Measurements from ENCODE around the gene HDDC3.

HDDC3 gene

DNA sequence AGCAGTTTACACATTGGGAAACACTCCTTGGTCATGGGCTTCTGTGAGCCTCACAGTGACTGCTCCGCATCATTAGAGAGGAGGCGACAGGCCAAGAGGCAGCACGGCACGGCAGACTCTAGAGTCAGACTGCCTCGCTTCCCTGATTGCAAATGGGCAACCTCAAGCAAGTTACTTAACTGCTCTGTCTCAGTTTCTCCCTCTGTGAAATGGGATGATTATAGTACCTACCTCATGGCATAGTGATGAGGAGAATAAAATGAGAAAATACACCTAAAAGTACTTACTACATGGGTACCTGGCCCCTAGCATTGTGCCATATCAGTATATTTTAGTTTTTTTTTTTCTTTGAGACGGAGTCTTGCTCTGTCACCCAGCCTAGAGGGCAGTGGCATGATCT lies 18.3 kb upstream of the HDDC3 start:
- Histone ChIP-seq H3K4me3 (ENCODE audit: low read length, poor library complexity, severe bottlenecking) (no peak overlapping the region), H3K9ac (ENCODE audit: low read depth, low read length, poor library complexity, severe bottlenecking) (no peak overlapping the region), H3K4me2 (ENCODE audit: low read depth, low read length, poor library complexity, severe bottlenecking) (no peak overlapping the region), H3K27me3 (ENCODE audit: insufficient read depth, low read length, poor library complexity, severe bottlenecking) (no peaks in the 10 kb centered on the region), H3K9me3 (ENCODE audit: insufficient read depth, low read depth, low read length) (no peaks in the 10 kb centered on the region), H3K36me3 (ENCODE audit: insufficient read depth, low read length) (peaks cover 58% of the 10 kb centered on the region; the same call in 1 of the 2 replicates), H3K79me2 (ENCODE audit: insufficient read depth, low read length) (peaks cover 8% of the 10 kb centered on the region), H3K4me1 (ENCODE audit: insufficient read depth, low read length, poor library complexity, severe bottlenecking) (peaks cover 8% of the 10 kb centered on the region), H4K20me1 (ENCODE audit: insufficient read depth, low read length, poor library complexity, severe bottlenecking) (peaks cover 5% of the 10 kb centered on the region), H3K9me2 (replicated peaks; ENCODE audit: low read depth, low read length) (no peaks in the 10 kb centered on the region), H3F3A (ENCODE audit: low read depth) (no peaks in the 10 kb centered on the region), H2AFZ (ENCODE audit: low read length) (no peak overlapping the region)
- TF ChIP-seq, protein P1, sequence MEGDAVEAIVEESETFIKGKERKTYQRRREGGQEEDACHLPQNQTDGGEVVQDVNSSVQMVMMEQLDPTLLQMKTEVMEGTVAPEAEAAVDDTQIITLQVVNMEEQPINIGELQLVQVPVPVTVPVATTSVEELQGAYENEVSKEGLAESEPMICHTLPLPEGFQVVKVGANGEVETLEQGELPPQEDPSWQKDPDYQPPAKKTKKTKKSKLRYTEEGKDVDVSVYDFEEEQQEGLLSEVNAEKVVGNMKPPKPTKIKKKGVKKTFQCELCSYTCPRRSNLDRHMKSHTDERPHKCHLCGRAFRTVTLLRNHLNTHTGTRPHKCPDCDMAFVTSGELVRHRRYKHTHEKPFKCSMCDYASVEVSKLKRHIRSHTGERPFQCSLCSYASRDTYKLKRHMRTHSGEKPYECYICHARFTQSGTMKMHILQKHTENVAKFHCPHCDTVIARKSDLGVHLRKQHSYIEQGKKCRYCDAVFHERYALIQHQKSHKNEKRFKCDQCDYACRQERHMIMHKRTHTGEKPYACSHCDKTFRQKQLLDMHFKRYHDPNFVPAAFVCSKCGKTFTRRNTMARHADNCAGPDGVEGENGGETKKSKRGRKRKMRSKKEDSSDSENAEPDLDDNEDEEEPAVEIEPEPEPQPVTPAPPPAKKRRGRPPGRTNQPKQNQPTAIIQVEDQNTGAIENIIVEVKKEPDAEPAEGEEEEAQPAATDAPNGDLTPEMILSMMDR (conservative IDR thresholded peaks at IDR 0.05; ENCODE audit: low read length) = no peak
- TF ChIP-seq EZH2phosphoT487 (IDR thresholded peaks at IDR 0.05; ENCODE audit: borderline replicate concordance) = no peak

DNA sequence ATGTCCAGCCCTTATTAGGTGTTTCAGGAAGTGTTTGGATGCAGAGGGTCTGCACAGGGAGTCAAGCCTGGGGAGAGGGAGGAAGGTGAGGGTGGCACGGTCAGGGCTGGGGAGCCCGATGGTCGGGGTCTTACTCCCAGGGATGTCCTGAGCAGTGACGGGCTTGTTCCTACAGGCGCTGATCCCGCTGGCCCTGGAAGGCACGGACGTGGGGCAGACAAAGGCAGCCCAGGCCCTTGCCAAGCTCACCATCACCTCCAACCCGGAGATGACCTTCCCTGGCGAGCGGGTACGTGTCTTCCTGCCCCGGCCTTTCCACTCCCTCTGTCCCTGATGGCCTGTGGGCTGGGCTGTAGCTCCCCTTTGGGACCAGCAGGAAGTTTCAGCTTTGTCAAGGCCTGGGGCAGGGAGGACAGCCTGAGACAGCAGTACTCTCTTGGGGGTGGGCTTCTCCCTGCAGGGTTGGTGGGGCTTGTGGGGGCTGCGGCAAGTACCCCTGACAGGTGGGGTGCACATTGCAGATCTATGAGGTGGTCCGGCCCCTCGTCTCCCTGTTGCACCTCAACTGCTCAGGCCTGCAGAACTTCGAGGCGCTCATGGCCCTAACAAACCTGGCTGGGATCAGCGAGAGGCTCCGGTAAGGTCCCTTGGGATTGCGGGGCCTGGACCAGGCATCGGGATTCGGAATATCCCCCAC lies 17.8 kb upstream of the HDDC3 start:
- no peak for TF ChIP-seq EZH2phosphoT487 (IDR thresholded peaks at IDR 0.05; ENCODE audit: borderline replicate concordance)
- TF ChIP-seq, protein P1 (conservative IDR thresholded peaks at IDR 0.05; ENCODE audit: low read length) = no peak
- H3K4me2 ChIP-seq (ENCODE audit: low read depth, low read length, poor library complexity, severe bottlenecking) = no peak overlapping the region

DNA sequence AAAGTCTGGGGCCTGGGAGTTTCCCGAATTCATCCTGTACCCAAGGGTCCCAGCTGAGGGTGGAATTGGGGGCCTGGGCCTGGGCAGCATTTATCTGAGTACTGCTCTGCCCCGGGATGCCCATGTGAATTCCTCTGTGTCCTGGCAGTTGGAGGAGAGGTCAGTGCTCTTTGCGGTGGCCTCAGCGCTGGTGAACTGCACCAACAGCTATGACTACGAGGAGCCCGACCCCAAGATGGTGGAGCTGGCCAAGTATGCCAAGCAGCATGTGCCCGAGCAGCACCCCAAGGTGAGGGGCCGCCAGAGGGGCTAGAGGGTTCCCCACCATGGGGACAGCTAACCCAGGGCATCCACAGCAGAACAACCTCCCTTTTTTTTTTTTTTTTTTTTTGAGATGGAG lies 16.2 kb upstream of the HDDC3 start:
- H2AFZ ChIP-seq (ENCODE audit: low read length) = no peak overlapping the region
- TF ChIP-seq, protein P1 (conservative IDR thresholded peaks at IDR 0.05; ENCODE audit: low read length) = no peak
- TF ChIP-seq EZH2phosphoT487 (IDR thresholded peaks at IDR 0.05; ENCODE audit: borderline replicate concordance) = no peak
- H3K36me3 ChIP-seq (ENCODE audit: insufficient read depth, low read length) = peaks cover 62% of the 10 kb centered on the region; the same call in 1 of the 2 replicates
- no peaks in the 10 kb centered on the region for H4K20me1 ChIP-seq (ENCODE audit: insufficient read depth, low read length, poor library complexity, severe bottlenecking)
- H3K27me3 ChIP-seq (ENCODE audit: insufficient read depth, low read length, poor library complexity, severe bottlenecking) = no peaks in the 10 kb centered on the region
- no peak overlapping the region for H3K4me2 ChIP-seq (ENCODE audit: low read depth, low read length, poor library complexity, severe bottlenecking)
- H3K4me3 ChIP-seq (ENCODE audit: low read length, poor library complexity, severe bottlenecking) = no peak overlapping the region
- H3K4me1 ChIP-seq (ENCODE audit: insufficient read depth, low read length, poor library complexity, severe bottlenecking) = peaks cover 7% of the 10 kb centered on the region
- H3K9me2 ChIP-seq (replicated peaks; ENCODE audit: low read depth, low read length) = no peaks in the 10 kb centered on the region
- H3K9ac ChIP-seq (ENCODE audit: low read depth, low read length, poor library complexity, severe bottlenecking) = no peak overlapping the region
- no peaks in the 10 kb centered on the region for H3K9me3 ChIP-seq (ENCODE audit: insufficient read depth, low read depth, low read length)
- no peaks in the 10 kb centered on the region for H3F3A ChIP-seq (ENCODE audit: low read depth)
- H3K79me2 ChIP-seq (ENCODE audit: insufficient read depth, low read length) = no peaks in the 10 kb centered on the region

More for the DNA sequence above, 17.8 kb upstream of the HDDC3 start:
- Histone ChIP-seq H3K36me3 (ENCODE audit: insufficient read depth, low read length) (peaks cover 59% of the 10 kb centered on the region; the same call in 1 of the 2 replicates), H3K9ac (ENCODE audit: low read depth, low read length, poor library complexity, severe bottlenecking) (no peak overlapping the region), H3K4me1 (ENCODE audit: insufficient read depth, low read length, poor library complexity, severe bottlenecking) (peaks cover 7% of the 10 kb centered on the region), H3K9me2 (replicated peaks; ENCODE audit: low read depth, low read length) (no peaks in the 10 kb centered on the region), H3K79me2 (ENCODE audit: insufficient read depth, low read length) (peaks cover 2% of the 10 kb centered on the region; the same call in 1 of the 2 replicates), H2AFZ (ENCODE audit: low read length) (no peak overlapping the region), H4K20me1 (ENCODE audit: insufficient read depth, low read length, poor library complexity, severe bottlenecking) (no peaks in the 10 kb centered on the region), H3F3A (ENCODE audit: low read depth) (no peaks in the 10 kb centered on the region), H3K4me3 (ENCODE audit: low read length, poor library complexity, severe bottlenecking) (no peak overlapping the region), H3K9me3 (ENCODE audit: insufficient read depth, low read depth, low read length) (no peaks in the 10 kb centered on the region), H3K27me3 (ENCODE audit: insufficient read depth, low read length, poor library complexity, severe bottlenecking) (no peaks in the 10 kb centered on the region)
